ENCODE results near the gene OR9Q1. TPM values are rescaled to one million over a fixed set of nuclear protein-coding genes. Genes with fewer than 3 reads are reported as not detected.

OR9Q1 gene
- polyA plus RNA-seq, 2 of the 4 experiments (the other 2 are of a cell fraction) = not detected

GRCh38 chr11:57974848-57975601 lies 48.7 kb upstream of the OR9Q1 start (continued):
- TF ChIP-seq, protein P1, sequence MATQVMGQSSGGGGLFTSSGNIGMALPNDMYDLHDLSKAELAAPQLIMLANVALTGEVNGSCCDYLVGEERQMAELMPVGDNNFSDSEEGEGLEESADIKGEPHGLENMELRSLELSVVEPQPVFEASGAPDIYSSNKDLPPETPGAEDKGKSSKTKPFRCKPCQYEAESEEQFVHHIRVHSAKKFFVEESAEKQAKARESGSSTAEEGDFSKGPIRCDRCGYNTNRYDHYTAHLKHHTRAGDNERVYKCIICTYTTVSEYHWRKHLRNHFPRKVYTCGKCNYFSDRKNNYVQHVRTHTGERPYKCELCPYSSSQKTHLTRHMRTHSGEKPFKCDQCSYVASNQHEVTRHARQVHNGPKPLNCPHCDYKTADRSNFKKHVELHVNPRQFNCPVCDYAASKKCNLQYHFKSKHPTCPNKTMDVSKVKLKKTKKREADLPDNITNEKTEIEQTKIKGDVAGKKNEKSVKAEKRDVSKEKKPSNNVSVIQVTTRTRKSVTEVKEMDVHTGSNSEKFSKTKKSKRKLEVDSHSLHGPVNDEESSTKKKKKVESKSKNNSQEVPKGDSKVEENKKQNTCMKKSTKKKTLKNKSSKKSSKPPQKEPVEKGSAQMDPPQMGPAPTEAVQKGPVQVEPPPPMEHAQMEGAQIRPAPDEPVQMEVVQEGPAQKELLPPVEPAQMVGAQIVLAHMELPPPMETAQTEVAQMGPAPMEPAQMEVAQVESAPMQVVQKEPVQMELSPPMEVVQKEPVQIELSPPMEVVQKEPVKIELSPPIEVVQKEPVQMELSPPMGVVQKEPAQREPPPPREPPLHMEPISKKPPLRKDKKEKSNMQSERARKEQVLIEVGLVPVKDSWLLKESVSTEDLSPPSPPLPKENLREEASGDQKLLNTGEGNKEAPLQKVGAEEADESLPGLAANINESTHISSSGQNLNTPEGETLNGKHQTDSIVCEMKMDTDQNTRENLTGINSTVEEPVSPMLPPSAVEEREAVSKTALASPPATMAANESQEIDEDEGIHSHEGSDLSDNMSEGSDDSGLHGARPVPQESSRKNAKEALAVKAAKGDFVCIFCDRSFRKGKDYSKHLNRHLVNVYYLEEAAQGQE (IDR thresholded peaks at IDR 0.05) = no peak

- TF ChIP-seq, protein P2, sequence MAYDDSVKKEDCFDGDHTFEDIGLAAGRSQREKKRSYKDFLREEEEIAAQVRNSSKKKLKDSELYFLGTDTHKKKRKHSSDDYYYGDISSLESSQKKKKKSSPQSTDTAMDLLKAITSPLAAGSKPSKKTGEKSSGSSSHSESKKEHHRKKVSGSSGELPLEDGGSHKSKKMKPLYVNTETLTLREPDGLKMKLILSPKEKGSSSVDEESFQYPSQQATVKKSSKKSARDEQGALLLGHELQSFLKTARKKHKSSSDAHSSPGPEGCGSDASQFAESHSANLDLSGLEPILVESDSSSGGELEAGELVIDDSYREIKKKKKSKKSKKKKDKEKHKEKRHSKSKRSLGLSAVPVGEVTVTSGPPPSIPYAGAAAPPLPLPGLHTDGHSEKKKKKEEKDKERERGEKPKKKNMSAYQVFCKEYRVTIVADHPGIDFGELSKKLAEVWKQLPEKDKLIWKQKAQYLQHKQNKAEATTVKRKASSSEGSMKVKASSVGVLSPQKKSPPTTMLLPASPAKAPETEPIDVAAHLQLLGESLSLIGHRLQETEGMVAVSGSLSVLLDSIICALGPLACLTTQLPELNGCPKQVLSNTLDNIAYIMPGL (CRISPR knock-in tag; IDR thresholded peaks at IDR 0.05; ENCODE audit: borderline replicate concordance) = no peak
- no peak for TF ChIP-seq RFX5 (IDR thresholded peaks at IDR 0.05)
- Histone ChIP-seq H3K4me2 (no peak overlapping the region), H3K4me1 (no peaks in the 10 kb centered on the region), H3K4me3 (no peak overlapping the region), H3K9me3 (no peaks in the 10 kb centered on the region), H3K27ac (no peak overlapping the region)
- ChIA-PET POLR2A (no interaction called here), CTCF (no interaction called here)
- no peak for ATAC-seq
- no peak for FAIRE-seq
- DNase-seq (ENCODE audit: low read depth in 1 of 2, low spot score in 1 of 2) = no peak
- 4% methylated on average over 2 of the region's 2 CpGs for WGBS (ENCODE audit: missing lambda C conversion rate)
Measured at GRCh38 chr11:57977709-57978108, 46.0 kb upstream of the OR9Q1 start.

GRCh38 chr11:57978686-57979531 lies 44.8 kb upstream of the OR9Q1 start:
- no peak for FAIRE-seq
- no peak for ATAC-seq
- Histone ChIP-seq H3K4me3 (no peak overlapping the region), H3K27ac (no peak overlapping the region), H3K9me3 (no peaks in the 10 kb centered on the region), H3K4me2 (no peak overlapping the region), H3K4me1 (no peaks in the 10 kb centered on the region)
- POLR2A ChIA-PET = no interaction called here
- no peak for TF ChIP-seq HES2 (IDR thresholded peaks at IDR 0.05)
- WGBS (ENCODE audit: missing lambda C conversion rate) = 7% methylated on average over 3 of the region's 3 CpGs
- CTCF ChIA-PET = no interaction called here
- no peak for DNase-seq (ENCODE audit: low read depth in 1 of 2, low spot score in 1 of 2)

GRCh38 chr11:57979532-57980079 lies 44.1 kb upstream of the OR9Q1 start:
- no peaks in the 10 kb centered on the region for H3K4me1 ChIP-seq
- POLR2A ChIA-PET = no interaction called here
- FAIRE-seq (no peak), DNase-seq (ENCODE audit: low read depth in 1 of 2, low spot score in 1 of 2) (no peak), ATAC-seq (no peak; a peak in 1 of 6 replicates)
- H3K4me3 ChIP-seq = no peak overlapping the region
- no peak overlapping the region for H3K4me2 ChIP-seq
- TF ChIP-seq GATA3 (IDR thresholded peaks at IDR 0.05; ENCODE audit: borderline replicate concordance) (no peak), ESRRA (IDR thresholded peaks at IDR 0.05; ENCODE audit: borderline replicate concordance, low read length) (no peak), HES2 (IDR thresholded peaks at IDR 0.05) (no peak), KDM5A (IDR thresholded peaks at IDR 0.05) (no peak)
- H3K27ac ChIP-seq = no peak overlapping the region
- CTCF ChIA-PET = no interaction called here
- 25% methylated on average over 1 of the region's 1 CpG for WGBS (ENCODE audit: missing lambda C conversion rate)
- no peaks in the 10 kb centered on the region for H3K9me3 ChIP-seq
